Vagina (tissue), 2 donors: Measurements from ENCODE around the gene DEGS2.
"Not testable (repeated sequence)": the region's sequence is repeated elsewhere in the genome, so short reads cannot be mapped to it uniquely, and the experiment has no call there.

Experiments used
- CTCF ChIP-seq, 3 experiments: fragments of 450-650 bp in 2 of 3; fragments of 200-600 bp in 1 of 3; sonication (generic) in 1 of 3; IDR thresholded peaks; one replicate each; pipeline ENCODE4 v1.5.1; 2017 to 2019; ENCODE audit warnings: antibody characterized with exemption in 3 of 3, mild to moderate bottlenecking in 2 of 3, moderate library complexity in 2 of 3
- POLR2A ChIP-seq, 2 donors: fragments of 450-650 bp; IDR thresholded peaks; one replicate each; pipeline ENCODE4 v1.6.1; 2017; ENCODE audit warnings: antibody characterized with exemption in 2 of 2, mild to moderate bottlenecking in 2 of 2, moderate library complexity in 2 of 2

GRCh38 chr14:100180671-100181070 is 21.2 kb upstream of the DEGS2 start:
- TF ChIP-seq CTCF, POLR2A (IDR thresholded peaks at IDR 0.05): not testable (repeated sequence)
